Measurements from ENCODE around the gene CST7. TPM values are rescaled to one million over a fixed set of nuclear protein-coding genes. Genes with fewer than 3 reads are reported as not detected.

Gene CST7
- total RNA-seq, 1 experiment from 2014 or later = not detected

DNA sequence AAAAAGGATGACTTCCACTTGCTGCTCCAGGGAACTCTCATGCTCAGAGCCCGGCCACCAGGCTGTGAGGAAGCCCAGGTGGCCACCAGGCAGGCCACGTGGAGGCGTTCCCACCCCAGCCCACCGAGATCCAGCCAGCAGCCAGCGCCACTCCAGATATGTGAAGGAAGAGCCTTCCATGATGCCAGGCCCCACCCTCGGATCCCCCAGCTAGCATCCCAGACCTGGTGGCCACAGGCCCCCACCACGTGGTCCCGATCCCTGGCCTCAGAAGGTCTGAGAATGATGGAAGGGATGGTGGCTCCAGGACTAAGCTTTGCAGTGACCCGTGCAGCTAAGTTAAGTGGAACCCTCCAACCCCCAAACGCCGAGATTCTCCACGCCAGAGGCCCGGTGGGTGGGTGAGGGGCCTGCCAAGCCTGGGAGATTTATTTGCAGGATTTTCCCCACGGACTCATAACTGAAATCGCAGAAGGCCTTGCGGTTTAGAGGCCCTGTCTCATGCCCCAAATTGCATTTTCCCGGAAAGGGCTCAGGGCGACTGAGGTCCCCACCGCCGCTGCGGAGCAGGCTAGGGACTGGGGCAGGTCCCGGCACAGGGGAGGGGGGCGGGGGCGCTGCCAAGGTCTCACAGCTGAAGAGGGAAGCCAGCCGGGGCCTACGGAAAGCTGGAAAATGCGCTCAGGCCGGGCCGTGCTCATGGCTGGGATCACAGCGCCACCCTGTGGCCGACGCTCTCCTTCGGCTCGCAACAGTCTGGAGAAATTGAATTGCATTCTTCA, 31.1 kb upstream of the CST7 start:
- ChIA-PET POLR2A (no interaction called here), RAD21 (ENCODE audit: low non-redundant PET in 1 of 2, low total read pairs in 2 of 2, uncharacterized antibody in 2 of 2, unreplicated experiment in 2 of 2) (interaction anchor here (0.6 to 1.0 kb wide), 3 partner anchors 130 to 145 kb away, joined by 3 to 5 read pairs (median 3); no protein-coding TSS in a partner anchor), CTCF (interaction anchor here (0.6 to 1.6 kb wide), 5 partner anchors 134 to 1250 kb away, joined by 3 to 9 read pairs (median 4); no protein-coding TSS in a partner anchor)
- no peaks in the 10 kb centered on the region for H3K9me3 ChIP-seq (ENCODE audit: control insufficient read depth in 1 of 2, insufficient read depth in 1 of 2, low read depth in 1 of 2, low read length in 2 of 2)
- H3K9ac ChIP-seq (ENCODE audit: low read length) = no peak overlapping the region
- no peak overlapping the region for H3K27ac ChIP-seq (ENCODE audit: low read depth, low read length)
- H4K20me1 ChIP-seq (ENCODE audit: insufficient read depth) = no peaks in the 10 kb centered on the region
- H3K9me2 ChIP-seq (ENCODE audit: insufficient read depth) = no peaks in the 10 kb centered on the region
- no peak overlapping the region for H2AFZ ChIP-seq (ENCODE audit: low read depth, low read length, poor library complexity, severe bottlenecking)
- peaks cover under 1% of the 10 kb centered on the region; the same call in 1 of the 2 replicates for H3K27me3 ChIP-seq (ENCODE audit: insufficient read depth, low read length)
- no peaks in the 10 kb centered on the region for H3K79me2 ChIP-seq (ENCODE audit: insufficient read depth, low read length)
- DNase-seq (ENCODE audit: low read depth, low spot score) = peak; percentile 23
- H3K36me3 ChIP-seq (ENCODE audit: control insufficient read depth in 1 of 2, insufficient read depth in 2 of 2, low read length in 2 of 2) = no peaks in the 10 kb centered on the region
- BruUV-seq (replicated peaks) = no TSS peak
- H3K4me1 ChIP-seq (ENCODE audit: control insufficient read depth in 1 of 2, insufficient read depth in 2 of 2, low read length in 2 of 2) = no peaks in the 10 kb centered on the region
- ATAC-seq = peak; percentile 98
- intact Hi-C loops (cut with micrococcal nuclease) = loop anchor here (1.0 to 10.0 kb wide), 5 partner anchors 134 to 1029 kb away; no protein-coding TSS in a partner anchor
- H3K4me2 ChIP-seq (ENCODE audit: low read length) = no peak overlapping the region
- TF ChIP-seq TCF7L2 (IDR thresholded peaks at IDR 0.05; ENCODE audit: borderline replicate concordance, extremely low read depth, insufficient read depth, insufficient read length) (no peak), RAD21 (IDR thresholded peaks at IDR 0.05; ENCODE audit: low read depth) (peak; percentile 85)
- TF ChIP-seq, protein P1, sequence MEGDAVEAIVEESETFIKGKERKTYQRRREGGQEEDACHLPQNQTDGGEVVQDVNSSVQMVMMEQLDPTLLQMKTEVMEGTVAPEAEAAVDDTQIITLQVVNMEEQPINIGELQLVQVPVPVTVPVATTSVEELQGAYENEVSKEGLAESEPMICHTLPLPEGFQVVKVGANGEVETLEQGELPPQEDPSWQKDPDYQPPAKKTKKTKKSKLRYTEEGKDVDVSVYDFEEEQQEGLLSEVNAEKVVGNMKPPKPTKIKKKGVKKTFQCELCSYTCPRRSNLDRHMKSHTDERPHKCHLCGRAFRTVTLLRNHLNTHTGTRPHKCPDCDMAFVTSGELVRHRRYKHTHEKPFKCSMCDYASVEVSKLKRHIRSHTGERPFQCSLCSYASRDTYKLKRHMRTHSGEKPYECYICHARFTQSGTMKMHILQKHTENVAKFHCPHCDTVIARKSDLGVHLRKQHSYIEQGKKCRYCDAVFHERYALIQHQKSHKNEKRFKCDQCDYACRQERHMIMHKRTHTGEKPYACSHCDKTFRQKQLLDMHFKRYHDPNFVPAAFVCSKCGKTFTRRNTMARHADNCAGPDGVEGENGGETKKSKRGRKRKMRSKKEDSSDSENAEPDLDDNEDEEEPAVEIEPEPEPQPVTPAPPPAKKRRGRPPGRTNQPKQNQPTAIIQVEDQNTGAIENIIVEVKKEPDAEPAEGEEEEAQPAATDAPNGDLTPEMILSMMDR (IDR thresholded peaks at IDR 0.05 in 2 of 3, conservative IDR thresholded peaks at IDR 0.05 in 1 of 3; ENCODE audit: borderline replicate concordance in 1 of 3, insufficient read depth in 1 of 3, low read depth in 2 of 3, low read length in 2 of 3) = peak; percentile 56 to 87 (median 84); a peak in 5 of 6 replicates
- H3K4me3 ChIP-seq (replicated peaks in 1 of 2; ENCODE audit: low read depth in 1 of 2, low read length in 2 of 2) = no peak overlapping the region
